K562 (cell line): Measurements from ENCODE around the gene EPGN. TPM values are rescaled to one million over a fixed set of nuclear protein-coding genes. Genes with fewer than 3 reads are reported as not detected.

Source experiments
- ATAC-seq: fragments of 200-7000 bp; cut with Tn5 transposase; 3 replicates; pipeline ENCODE4 v1.9.1; 2020; ENCODE audit warnings: moderate library complexity
- BruUV-seq: library from RNA; stranded (reverse); fragments of 400-500 nt; replicated peaks from 2 replicates; lab custom pipeline; 2021; lab: Mats Ljungman, UMichigan
- CTCF ChIA-PET: fragments of 300-600 bp; formaldehyde crosslinking; extraction: SDS; loops from one replicate; lab custom pipeline; 2021; ENCODE audit warnings: low intra/inter-chr PET ratio; lab: Yijun Ruan, JAX
- POLR2A ChIA-PET: fragments of 300-600, 350-650 bp; sonication (Branson Sonifier 250); formaldehyde crosslinking; extraction: SDS; loops from one replicate; lab custom pipeline; 2021; ENCODE audit warnings: antibody characterized with exemption, inconsistent platforms; lab: Yijun Ruan, JAX
- DNase-seq, 4 experiments: peaks; one replicate each; pipeline versions ENCODE4 v3.0.0 to v3.0.0-alpha.2; 2011 to 2018; ENCODE audit warnings: low spot score in 3 of 4, mixed read lengths in 3 of 4; ENCODE audit errors: extremely low read depth in 1 of 4
- FAIRE-seq: peaks from 2 replicates; lab custom pipeline; 2011; peaks lifted over from hg19 to GRCh38; lab: Jason Lieb, UNC
- H2AFZ ChIP-seq: 2 replicates; pipeline ENCODE4 v1.6.0; 2011; ENCODE audit warnings: low read depth, low read length, control low read depth, inconsistent platforms
- H3K27ac ChIP-seq: fragments of 200-600 bp; 3 replicates; pipeline ENCODE4 v1.8.0; 2011; ENCODE audit warnings: low read depth, mild to moderate bottlenecking, control low read depth, inconsistent platforms, low read length, moderate library complexity, mixed read lengths; ENCODE audit errors: extremely low read depth
- H3K27me3 ChIP-seq, 2 experiments: fragments of 300-600 bp in 1 of 2; 2 replicates in 1 of 2; 3 replicates in 1 of 2; pipeline versions ENCODE4 v1.6.0 to v1.8.0; 2011; ENCODE audit warnings: inconsistent platforms in 2 of 2, low read length in 2 of 2, mild to moderate bottlenecking in 1 of 2, mixed read lengths in 1 of 2, moderate library complexity in 1 of 2; ENCODE audit not compliant: control insufficient read depth in 2 of 2, insufficient read depth in 2 of 2
- H3K36me3 ChIP-seq: fragments of 300-600 bp; 3 replicates; pipeline ENCODE4 v1.8.0; 2011; ENCODE audit warnings: mild to moderate bottlenecking, low read length, inconsistent platforms; ENCODE audit not compliant: control insufficient read depth, insufficient read depth
- H3K4me1 ChIP-seq, 2 experiments: fragments of 200-600 bp in 1 of 2; replicated peaks in 1 of 2; 2 replicates in 1 of 2; 3 replicates in 1 of 2; pipeline versions ENCODE4 v1.5.1 to v1.8.0; 2011; ENCODE audit warnings: inconsistent platforms in 2 of 2, low read length in 2 of 2, mild to moderate bottlenecking in 1 of 2, mixed read lengths in 1 of 2, moderate library complexity in 1 of 2; ENCODE audit not compliant: control insufficient read depth in 2 of 2, insufficient read depth in 2 of 2
- H3K4me2 ChIP-seq: 2 replicates; pipeline ENCODE4 v1.6.1; 2011; ENCODE audit warnings: low read length, control low read depth, inconsistent platforms, mixed read lengths; ENCODE audit not compliant: insufficient read depth
- H3K4me3 ChIP-seq: fragments of 200-600 bp; sonication (generic), shearing (Covaris generic); 2 replicates; pipeline ENCODE4 v1.5.1; 2016; ENCODE audit warnings: control low read depth, inconsistent platforms
- H3K79me2 ChIP-seq: fragments of 200-600 bp; 3 replicates; pipeline ENCODE4 v1.8.0; 2011; ENCODE audit warnings: low read length, inconsistent platforms; ENCODE audit not compliant: control insufficient read depth, insufficient read depth
- H3K9ac ChIP-seq, 2 experiments: 2 replicates each; pipeline versions ENCODE4 v1.6.0 to v1.6.1; 2011; ENCODE audit warnings: low read depth in 2 of 2, low read length in 2 of 2, control low read depth in 1 of 2, inconsistent platforms in 1 of 2, mild to moderate bottlenecking in 1 of 2, mixed read lengths in 1 of 2; ENCODE audit not compliant: insufficient read depth in 1 of 2
- H3K9me1 ChIP-seq: one replicate; pipeline ENCODE4 v1.6.0; 2011; ENCODE audit warnings: inconsistent platforms, mild to moderate bottlenecking, low read length, moderate library complexity; ENCODE audit not compliant: control insufficient read depth, insufficient read depth
- H3K9me3 ChIP-seq: replicated peaks from 2 replicates; pipeline ENCODE4 v1.5.1; 2011; ENCODE audit warnings: low read depth, low read length, inconsistent platforms; ENCODE audit not compliant: control insufficient read depth, insufficient read depth
- H4K20me1 ChIP-seq: replicated peaks from 2 replicates; pipeline ENCODE4 v1.6.1; 2011; ENCODE audit warnings: low read length, inconsistent platforms, mixed read lengths; ENCODE audit not compliant: control insufficient read depth, insufficient read depth
- FOXJ3 ChIP-seq: sonication (generic); formaldehyde crosslinking; IDR thresholded peaks from 2 replicates; pipeline ENCODE4 v1.4.0; 2020; ENCODE audit warnings: mild to moderate bottlenecking, missing genetic modification reagents
- LARP7 ChIP-seq: fragments of 450-650 bp; IDR thresholded peaks from 2 replicates; pipeline ENCODE4 v1.6.1; 2016
- PTTG1 ChIP-seq: fragments of 450-650 bp; IDR thresholded peaks from 2 replicates; pipeline ENCODE4 v1.6.1; 2016; ENCODE audit warnings: low read depth, mild to moderate bottlenecking, missing genetic modification characterization, missing compliant biosample characterization
- RCOR1 ChIP-seq, 2 experiments: IDR thresholded peaks; 2 replicates each; pipeline ENCODE4 v1.6.1; 2012; ENCODE audit warnings: low read depth in 2 of 2, low read length in 2 of 2, borderline replicate concordance in 1 of 2, improper control_type of control experiment in 1 of 2
- SAFB2 ChIP-seq: fragments of 200-400 bp; formaldehyde crosslinking; IDR thresholded peaks from 2 replicates; pipeline ENCODE4 v1.6.1; 2018; ENCODE audit warnings: borderline replicate concordance, low read length, low read depth, moderate library complexity; ENCODE audit not compliant: severe bottlenecking
- ZBED1 ChIP-seq: IDR thresholded peaks from 2 replicates; pipeline ENCODE4 v1.6.1; 2014
- ZC3H11A ChIP-seq: IDR thresholded peaks from 2 replicates; pipeline ENCODE4 v1.6.1; 2012; ENCODE audit warnings: low read depth, low read length, improper control_type of control experiment
- ZNF609 ChIP-seq: sonication (generic); formaldehyde crosslinking; IDR thresholded peaks from 2 replicates; pipeline ENCODE4 v1.8.1; 2023; ENCODE audit warnings: missing genetic modification reagents, mild to moderate bottlenecking, borderline replicate concordance
- ZNF639 ChIP-seq, 2 experiments: fragments of 200-800 bp in 1 of 2; sonication (Bioruptor generic) in 1 of 2; sonication (generic) in 1 of 2; formaldehyde crosslinking in 1 of 2; IDR thresholded peaks in 1 of 2; conservative IDR thresholded peaks in 1 of 2; 2 replicates each; pipeline versions ENCODE4 v1.5.0 to v1.6.1; 2016 to 2020; ENCODE audit warnings: missing compliant biosample characterization in 1 of 2, missing genetic modification characterization in 1 of 2, missing genetic modification reagents in 1 of 2
- WGBS: fragments of 100-300 bp; shearing (Covaris generic); methylation state at CpG from one replicate; pipeline ENCODE4 v1.1.6; 2016; ENCODE audit warnings: low coverage, mixed read lengths; ENCODE audit not compliant: insufficient coverage; ENCODE audit errors: missing lambda C conversion rate; 5-methylcytosine and 5-hydroxymethylcytosine counted together
- in situ Hi-C: fragments of 300-500 bp; cut with MboI; formaldehyde crosslinking; loops from 4 replicates; pipeline ENCODE4 v1.15.0; 2018; ENCODE audit warnings: inconsistent platforms, mixed read lengths
- intact Hi-C: fragments of 100-400 bp; cut with micrococcal nuclease; formaldehyde crosslinking; loops from 2 replicates; pipeline ENCODE4 v1.14.2; 2022
- polyA plus RNA-seq, 8 experiments: library from polyadenylated mRNA; depleted of rRNA in 4 of 8; stranded (reverse) in 5 of 8; unstranded in 3 of 8; fragments of >200 nt; fragmentation: Nextera tagmentation in 2 of 8; fragmentation: Illumina TruSeq in 1 of 8; extraction: Ambion mirVana in 2 of 8; extraction: Trizol in 1 of 8; gene quantifications; 2 replicates each; pipeline versions ENCODE4 v1.2.1 to v1.2.3, GENCODE V29; 2011 to 2014; ENCODE audit warnings: inconsistent platforms in 1 of 8, missing spikeins in 1 of 8
- total RNA-seq, 7 experiments: library from RNA; depleted of rRNA in 6 of 7; stranded (reverse); fragments of >200 nt in 6 of 7; fragmentation: Illumina TruSeq in 2 of 7; extraction: Trizol in 2 of 7; gene quantifications; 2 replicates each; pipeline versions ENCODE4 v1.2.1 to v1.2.3, GENCODE V29; 2011 to 2021; ENCODE audit warnings: low replicate concordance in 1 of 7
- TF ChIP-seq, protein P1 (sequence below): fragments of 450-650 bp; IDR thresholded peaks from one replicate; pipeline ENCODE4 v1.6.1; 2018; ENCODE audit warnings: mild to moderate bottlenecking, moderate library complexity; ENCODE audit not compliant: partially characterized antibody
- TF ChIP-seq, protein P2 (sequence below): fragments of 450-650 bp; IDR thresholded peaks from 2 replicates; pipeline ENCODE4 v1.6.1; 2016; ENCODE audit warnings: borderline replicate concordance

Gene EPGN
- total and polyA plus RNA-seq, 9 of the 15 experiments (the other 6 are each of a cell fraction or from before 2014, with no cell fraction given): 0.10 to 0.56 TPM; not detected in 7

- H3K9ac ChIP-seq: peak overlapping the region in 1 of 2 experiments; percentile 70; a peak in 2 of 4 replicates
- POLR2A ChIA-PET: no interaction called here
- WGBS: 6% methylated on average over 3 of the region's 3 CpGs
- TF ChIP-seq ZNF609: no peak
- no peak for TF ChIP-seq LARP7
- TF ChIP-seq, protein P1, sequence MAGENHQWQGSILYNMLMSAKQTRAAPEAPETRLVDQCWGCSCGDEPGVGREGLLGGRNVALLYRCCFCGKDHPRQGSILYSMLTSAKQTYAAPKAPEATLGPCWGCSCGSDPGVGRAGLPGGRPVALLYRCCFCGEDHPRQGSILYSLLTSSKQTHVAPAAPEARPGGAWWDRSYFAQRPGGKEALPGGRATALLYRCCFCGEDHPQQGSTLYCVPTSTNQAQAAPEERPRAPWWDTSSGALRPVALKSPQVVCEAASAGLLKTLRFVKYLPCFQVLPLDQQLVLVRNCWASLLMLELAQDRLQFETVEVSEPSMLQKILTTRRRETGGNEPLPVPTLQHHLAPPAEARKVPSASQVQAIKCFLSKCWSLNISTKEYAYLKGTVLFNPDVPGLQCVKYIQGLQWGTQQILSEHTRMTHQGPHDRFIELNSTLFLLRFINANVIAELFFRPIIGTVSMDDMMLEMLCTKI: no peak
- no peak for TF ChIP-seq ZC3H11A
- no peak for TF ChIP-seq SAFB2
- no peak for TF ChIP-seq ZBED1
- TF ChIP-seq FOXJ3 (CRISPR knock-in tag): no peak
- TF ChIP-seq, protein P2, sequence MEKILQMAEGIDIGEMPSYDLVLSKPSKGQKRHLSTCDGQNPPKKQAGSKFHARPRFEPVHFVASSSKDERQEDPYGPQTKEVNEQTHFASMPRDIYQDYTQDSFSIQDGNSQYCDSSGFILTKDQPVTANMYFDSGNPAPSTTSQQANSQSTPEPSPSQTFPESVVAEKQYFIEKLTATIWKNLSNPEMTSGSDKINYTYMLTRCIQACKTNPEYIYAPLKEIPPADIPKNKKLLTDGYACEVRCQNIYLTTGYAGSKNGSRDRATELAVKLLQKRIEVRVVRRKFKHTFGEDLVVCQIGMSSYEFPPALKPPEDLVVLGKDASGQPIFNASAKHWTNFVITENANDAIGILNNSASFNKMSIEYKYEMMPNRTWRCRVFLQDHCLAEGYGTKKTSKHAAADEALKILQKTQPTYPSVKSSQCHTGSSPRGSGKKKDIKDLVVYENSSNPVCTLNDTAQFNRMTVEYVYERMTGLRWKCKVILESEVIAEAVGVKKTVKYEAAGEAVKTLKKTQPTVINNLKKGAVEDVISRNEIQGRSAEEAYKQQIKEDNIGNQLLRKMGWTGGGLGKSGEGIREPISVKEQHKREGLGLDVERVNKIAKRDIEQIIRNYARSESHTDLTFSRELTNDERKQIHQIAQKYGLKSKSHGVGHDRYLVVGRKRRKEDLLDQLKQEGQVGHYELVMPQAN: no peak
- TF ChIP-seq PTTG1: no peak
- TF ChIP-seq RCOR1 (IDR thresholded peaks at IDR 0.05; ENCODE audit: borderline replicate concordance in 1 of 2, low read depth in 2 of 2, low read length in 2 of 2): no peak
- no peak for TF ChIP-seq ZNF639 (CRISPR knock-in tag; conservative IDR thresholded peaks at IDR 0.05 in 1 of 2, IDR thresholded peaks at IDR 0.05 in 1 of 2)
These were observed 19.5 kb downstream of the EPGN start for GRCh38 chr4:74327762-74328161.

More at GRCh38 chr4:74327762-74328161, 19.5 kb downstream of the EPGN start:
- ATAC-seq: no peak
- in situ Hi-C loops: no loop called here
- no peaks in the 10 kb centered on the region for H4K20me1 ChIP-seq
- FAIRE-seq: no peak
- H2AFZ ChIP-seq: peak overlapping the region; percentile 22; the same call in 1 of the 2 replicates
- intact Hi-C loops: loop anchor here (5.0 kb wide), 1 partner anchor 120 kb away; the partner anchor contains the start of gene AREG
- no peaks in the 10 kb centered on the region for H3K27me3 ChIP-seq
- BruUV-seq: no TSS peak
- H3K4me3 ChIP-seq: peak overlapping the region; percentile 36
- peaks cover 0 to 36% of the 10 kb centered on the region in 2 experiments; a peak in 3 of 5 replicates for H3K4me1 ChIP-seq
- DNase-seq: no peak
- peaks cover 6% of the 10 kb centered on the region; the same call in 2 of the 3 replicates for H3K36me3 ChIP-seq
- H3K79me2 ChIP-seq: peaks cover 78% of the 10 kb centered on the region
- H3K9me1 ChIP-seq: no peaks in the 10 kb centered on the region
- no peaks in the 10 kb centered on the region for H3K9me3 ChIP-seq
- H3K27ac ChIP-seq: peak overlapping the region; percentile 83
- H3K4me2 ChIP-seq: peak overlapping the region; percentile 65
- CTCF ChIA-PET: no interaction called here
